SK-N-SH treated with all-trans-retinoic acid at 6 μM for 48 hours (cell line): ENCODE results near the gene IFITM2.

Experiments used
- ATAC-seq: fragments of 200-7000 bp; cut with Tn5 transposase; 3 replicates; pipeline ENCODE4 v1.9.1; 2020; ENCODE audit warnings: mild to moderate bottlenecking, moderate library complexity
- ARNTL ChIP-seq: fragments of 450-650 bp; formaldehyde crosslinking; IDR thresholded peaks from 2 replicates; pipeline ENCODE4 v1.5.0; 2020; ENCODE audit warnings: low read depth, mild to moderate bottlenecking, moderate library complexity, borderline replicate concordance
- BACH2 ChIP-seq: fragments of 250-450 bp; sonication (Bioruptor Pico); IDR thresholded peaks from 2 replicates; pipeline ENCODE4 v1.9.0; 2021; ENCODE audit warnings: mild to moderate bottlenecking, borderline replicate concordance
- CSDC2 ChIP-seq: fragments of 250-450 bp; sonication (Bioruptor Pico); IDR thresholded peaks from 2 replicates; pipeline ENCODE4 v1.5.0; 2020; ENCODE audit warnings: mild to moderate bottlenecking, moderate library complexity
- CSRNP3 ChIP-seq: fragments of 250-450 bp; sonication (Bioruptor Pico); IDR thresholded peaks from 2 replicates; pipeline ENCODE4 v1.5.1; 2021; ENCODE audit warnings: mild to moderate bottlenecking, moderate library complexity
- ESRRG ChIP-seq: fragments of 250-450 bp; sonication (Bioruptor Pico); IDR thresholded peaks from 2 replicates; pipeline ENCODE4 v1.6.1; 2021; ENCODE audit warnings: mild to moderate bottlenecking
- GLIS3 ChIP-seq: fragments of 250-450 bp; sonication (Bioruptor Pico); IDR thresholded peaks from 2 replicates; pipeline ENCODE4 v1.5.0; 2020; ENCODE audit warnings: mild to moderate bottlenecking, moderate library complexity
- OSR1 ChIP-seq: fragments of 250-450 bp; sonication (Bioruptor Pico); IDR thresholded peaks from 2 replicates; pipeline ENCODE4 v1.8.0; 2022; ENCODE audit warnings: moderate library complexity, mild to moderate bottlenecking, inconsistent platforms
- POU6F1 ChIP-seq: fragments of 250-450 bp; sonication (Bioruptor Pico); IDR thresholded peaks from 2 replicates; pipeline ENCODE4 v1.8.0; 2021; ENCODE audit warnings: low read depth, mild to moderate bottlenecking, moderate library complexity, borderline replicate concordance
- PPARA ChIP-seq: fragments of 250-450 bp; sonication (Bioruptor Pico); IDR thresholded peaks from 2 replicates; pipeline ENCODE4 v1.5.0; 2020; ENCODE audit warnings: mild to moderate bottlenecking, borderline replicate concordance
- RARB ChIP-seq: fragments of 250-450 bp; sonication (Bioruptor Pico); IDR thresholded peaks from 2 replicates; pipeline ENCODE4 v1.8.0; 2021; ENCODE audit warnings: mild to moderate bottlenecking, moderate library complexity
- SNAI2 ChIP-seq: fragments of 250-450 bp; sonication (Bioruptor Pico); IDR thresholded peaks from 2 replicates; pipeline ENCODE4 v1.5.0; 2020; ENCODE audit warnings: mild to moderate bottlenecking, moderate library complexity
- TCF4 ChIP-seq: fragments of 250-450 bp; sonication (Bioruptor Pico); IDR thresholded peaks from 2 replicates; pipeline ENCODE4 v1.8.0; 2021; ENCODE audit warnings: mild to moderate bottlenecking, moderate library complexity, borderline replicate concordance
- TOX ChIP-seq: fragments of 250-450 bp; sonication (Bioruptor Pico); IDR thresholded peaks from 2 replicates; pipeline ENCODE4 v1.8.0; 2021; ENCODE audit warnings: mild to moderate bottlenecking, moderate library complexity, borderline replicate concordance
- TSHZ2 ChIP-seq: fragments of 250-450 bp; sonication (Bioruptor Pico); IDR thresholded peaks from 2 replicates; pipeline ENCODE4 v1.5.0; 2020; ENCODE audit warnings: mild to moderate bottlenecking, moderate library complexity
- ZC3H10 ChIP-seq: fragments of 250-450 bp; sonication (Bioruptor Pico); IDR thresholded peaks from 2 replicates; pipeline ENCODE4 v1.5.1; 2021; ENCODE audit warnings: mild to moderate bottlenecking, moderate library complexity
- ZFP3 ChIP-seq: fragments of 250-450 bp; sonication (Bioruptor Pico); IDR thresholded peaks from 2 replicates; pipeline ENCODE4 v1.5.0; 2020; ENCODE audit warnings: mild to moderate bottlenecking, moderate library complexity
- ZFP30 ChIP-seq: fragments of 450-650 bp; formaldehyde crosslinking; IDR thresholded peaks from 2 replicates; pipeline ENCODE4 v1.5.0; 2022; ENCODE audit warnings: mild to moderate bottlenecking, moderate library complexity
- ZNF565 ChIP-seq: fragments of 450-650 bp; formaldehyde crosslinking; conservative IDR thresholded peaks from 2 replicates; pipeline ENCODE4 v1.5.0; 2020; ENCODE audit warnings: low read depth, mild to moderate bottlenecking, moderate library complexity
- ZNF70 ChIP-seq: fragments of 450-650 bp; formaldehyde crosslinking; IDR thresholded peaks from 2 replicates; pipeline ENCODE4 v1.5.0; 2020; ENCODE audit warnings: mild to moderate bottlenecking, moderate library complexity
- ZNF8 ChIP-seq: fragments of 450-650 bp; formaldehyde crosslinking; IDR thresholded peaks from 2 replicates; pipeline ENCODE4 v1.5.0; 2020; ENCODE audit warnings: mild to moderate bottlenecking, moderate library complexity

Gene IFITM2

GRCh38 chr11:307766-308708 lies at the start of gene IFITM2:
TSS of gene IFITM2 (plus strand) at chr11:307816. CDS start at chr11:308193, 377 bp downstream.
- peak; percentile 81 for ATAC-seq

GRCh38 chr11:259413-259812 lies 48.2 kb upstream of the IFITM2 start:
- no peak for TF ChIP-seq ZFP3 (CRISPR knock-in tag)
- no peak for TF ChIP-seq ZFP30 (CRISPR knock-in tag)
- no peak for TF ChIP-seq RARB (CRISPR knock-in tag)
- no peak for TF ChIP-seq TCF4
- no peak for TF ChIP-seq OSR1
- no peak for TF ChIP-seq ZC3H10 (CRISPR knock-in tag)
- TF ChIP-seq SNAI2 (CRISPR knock-in tag) = no peak
- TF ChIP-seq TOX = no peak
- TF ChIP-seq ZNF8 (CRISPR knock-in tag) = no peak
- TF ChIP-seq ESRRG (CRISPR knock-in tag) = no peak
- no peak for TF ChIP-seq PPARA
- TF ChIP-seq ZNF70 (CRISPR knock-in tag) = no peak
- no peak for TF ChIP-seq GLIS3
- no peak for TF ChIP-seq BACH2 (CRISPR knock-in tag)
- no peak for TF ChIP-seq CSRNP3
- ATAC-seq = no peak

GRCh38 chr11:261624-262023 lies 46.0 kb upstream of the IFITM2 start:
- ATAC-seq = no peak

GRCh38 chr11:266676-267439 lies 40.8 kb upstream of the IFITM2 start:
- TF ChIP-seq CSRNP3 (no peak), ZFP3 (CRISPR knock-in tag) (no peak), OSR1 (no peak), ARNTL (no peak), SNAI2 (CRISPR knock-in tag) (no peak), TCF4 (no peak), PPARA (no peak), RARB (CRISPR knock-in tag) (no peak), TSHZ2 (no peak), ZNF70 (CRISPR knock-in tag) (no peak), BACH2 (CRISPR knock-in tag) (no peak), CSDC2 (no peak), TOX (no peak)
- no peak for ATAC-seq

More at GRCh38 chr11:261624-262023, 46.0 kb upstream of the IFITM2 start:
- TF ChIP-seq RARB (CRISPR knock-in tag) = no peak
- TF ChIP-seq TOX = no peak
- TF ChIP-seq ZNF565 = no peak
- no peak for TF ChIP-seq SNAI2 (CRISPR knock-in tag)
- no peak for TF ChIP-seq BACH2 (CRISPR knock-in tag)
- TF ChIP-seq GLIS3 = no peak
- TF ChIP-seq POU6F1 = no peak
- no peak for TF ChIP-seq ZFP30 (CRISPR knock-in tag)
- TF ChIP-seq ESRRG (CRISPR knock-in tag) = no peak
